ENCODE results near the gene FAM227B. TPM values are rescaled to one million over a fixed set of nuclear protein-coding genes. Genes with fewer than 3 reads are reported as not detected.
"Not testable (repeated sequence)": the region's sequence is repeated elsewhere in the genome, so short reads cannot be mapped to it uniquely, and the experiment has no call there.

Gene FAM227B
- total RNA-seq, 1 donor from 2014 or later = 2.6 TPM

DNA sequence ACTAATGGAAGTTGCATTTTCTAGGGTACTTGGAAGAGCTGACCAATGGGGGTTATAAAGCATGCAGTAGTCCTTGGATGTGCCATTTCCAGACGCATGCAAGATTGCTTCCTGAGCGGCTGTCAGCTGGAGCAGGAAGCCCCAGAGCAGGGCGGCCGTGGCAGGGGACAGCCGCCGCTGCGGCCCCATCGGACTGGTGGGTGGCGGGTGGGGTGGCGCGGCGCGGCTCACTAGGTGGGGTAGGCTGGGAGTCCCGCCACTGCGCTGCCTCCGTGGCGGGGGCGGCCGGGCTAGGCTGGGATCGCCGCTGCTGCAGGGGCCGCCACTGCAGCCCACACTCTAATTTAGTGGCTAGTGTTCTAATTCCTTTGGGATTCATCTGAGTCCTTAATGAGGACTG is 254.1 kb downstream of the FAM227B start:
- ATAC-seq = no peak

DNA sequence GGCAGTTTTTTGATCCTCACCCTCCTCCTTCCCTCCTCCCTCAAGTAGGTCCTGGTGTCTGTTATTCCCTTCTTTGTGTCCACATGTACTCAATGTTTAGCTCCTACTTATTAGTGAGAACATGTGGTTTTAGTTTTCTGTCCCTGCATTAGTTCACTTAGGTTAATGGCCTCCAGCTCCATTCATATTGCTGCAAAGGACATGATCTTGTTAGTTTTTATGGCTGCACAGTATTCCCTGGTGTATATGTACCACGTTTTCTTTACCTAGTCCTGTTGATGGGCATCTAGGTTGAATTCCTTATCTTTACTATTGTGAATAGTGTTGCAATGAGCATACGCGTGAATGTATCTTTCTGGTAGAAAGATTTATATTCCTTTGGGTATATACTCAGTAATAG is 259.2 kb downstream of the FAM227B start:
- ATAC-seq = no peak

DNA sequence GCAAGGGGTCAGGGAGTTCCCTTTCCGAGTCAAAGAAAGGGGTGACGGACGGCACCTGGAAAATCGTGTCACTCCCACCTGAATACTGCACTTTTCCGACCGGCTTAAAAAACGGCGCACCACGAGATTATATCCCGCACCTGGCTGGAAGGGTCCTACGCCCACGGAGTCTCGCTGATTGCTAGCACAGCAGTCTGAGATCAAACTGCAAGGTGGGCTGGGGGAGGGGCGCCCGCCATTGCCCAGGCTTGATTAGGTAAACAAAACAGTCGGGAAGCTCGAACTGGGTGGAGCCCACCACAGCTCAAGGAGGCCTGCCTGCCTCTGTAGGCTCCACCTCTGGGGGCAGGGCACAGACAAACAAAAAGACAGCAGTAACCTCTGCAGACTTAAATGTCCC is 266.2 kb downstream of the FAM227B start:
- ATAC-seq = not testable (repeated sequence)

DNA sequence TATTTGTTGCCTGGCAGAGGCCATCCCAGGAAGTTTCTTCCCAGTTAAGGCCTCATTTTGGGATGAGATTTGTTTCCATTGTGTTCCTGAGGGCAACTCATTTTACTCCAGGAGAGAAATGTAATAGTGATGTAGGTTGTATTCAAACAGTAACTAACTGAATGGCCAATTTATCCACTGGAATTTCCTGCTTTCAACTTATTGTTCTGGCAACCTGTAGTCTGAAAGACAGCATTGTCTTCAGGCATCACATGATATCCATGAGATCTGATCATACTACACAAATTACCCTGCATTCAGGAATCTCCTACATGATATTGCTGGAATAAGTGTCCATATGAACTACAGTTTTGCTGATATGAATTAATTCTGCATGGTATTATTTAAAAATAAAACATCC is 277.1 kb downstream of the FAM227B start:
- no peak for ATAC-seq

DNA sequence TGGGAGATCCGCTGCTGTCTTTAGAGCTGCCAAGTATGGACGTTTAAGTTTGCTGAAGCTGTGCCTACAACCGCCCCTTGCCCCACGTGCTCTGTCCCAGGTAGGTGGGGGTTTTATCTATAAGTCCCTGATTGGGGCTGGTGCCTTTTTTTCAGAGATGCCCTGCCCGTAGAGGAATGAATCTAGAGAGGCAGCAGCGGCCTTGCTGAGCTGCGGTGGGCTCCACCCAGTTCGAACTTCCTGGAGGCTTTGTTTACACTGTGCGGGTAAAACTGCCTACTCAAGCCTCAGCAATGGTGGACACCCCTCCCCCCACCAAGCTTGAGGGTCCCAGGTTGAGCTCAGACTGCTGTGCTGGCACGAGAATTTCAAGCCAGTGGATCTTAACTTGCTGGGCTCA is 281.0 kb downstream of the FAM227B start:
- no peak for ATAC-seq

DNA sequence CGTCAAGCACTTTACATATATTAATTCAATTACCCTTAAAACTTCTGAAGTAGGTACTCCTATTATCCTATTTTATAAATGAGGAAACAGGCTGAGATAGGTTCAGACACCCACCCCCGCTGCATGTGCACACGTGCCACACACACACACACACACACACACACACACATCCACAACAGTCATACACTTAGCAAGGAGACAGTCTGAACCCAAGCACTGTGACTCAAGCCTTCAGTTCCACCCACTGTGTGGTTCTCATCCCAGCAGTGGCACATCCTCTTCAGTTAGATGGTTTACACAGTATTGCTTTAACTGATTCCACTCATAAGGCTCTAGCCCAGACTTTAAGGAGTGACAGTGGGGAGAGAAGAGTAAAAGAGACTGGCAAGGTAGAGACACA is 288.7 kb downstream of the FAM227B start:
- ATAC-seq = no peak

DNA sequence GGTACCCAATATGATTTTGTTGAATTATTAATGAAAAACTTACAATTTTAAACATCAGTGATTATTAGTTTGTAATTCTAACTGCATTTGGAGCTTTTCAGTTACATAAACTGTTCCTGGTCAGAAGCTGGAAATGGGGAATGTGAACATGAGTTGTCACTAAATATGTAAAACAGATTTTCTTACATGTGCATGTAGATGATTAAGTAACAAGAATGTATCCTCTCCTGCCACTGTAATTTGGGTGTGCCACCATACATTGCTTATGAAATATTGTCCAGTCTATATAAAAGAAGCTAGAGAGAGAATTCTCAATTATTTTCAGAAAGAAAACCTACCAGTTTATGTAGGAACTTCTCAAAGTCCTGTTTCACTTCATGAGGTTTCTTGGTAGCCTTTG is 289.2 kb downstream of the FAM227B start:
- ATAC-seq = no peak

DNA sequence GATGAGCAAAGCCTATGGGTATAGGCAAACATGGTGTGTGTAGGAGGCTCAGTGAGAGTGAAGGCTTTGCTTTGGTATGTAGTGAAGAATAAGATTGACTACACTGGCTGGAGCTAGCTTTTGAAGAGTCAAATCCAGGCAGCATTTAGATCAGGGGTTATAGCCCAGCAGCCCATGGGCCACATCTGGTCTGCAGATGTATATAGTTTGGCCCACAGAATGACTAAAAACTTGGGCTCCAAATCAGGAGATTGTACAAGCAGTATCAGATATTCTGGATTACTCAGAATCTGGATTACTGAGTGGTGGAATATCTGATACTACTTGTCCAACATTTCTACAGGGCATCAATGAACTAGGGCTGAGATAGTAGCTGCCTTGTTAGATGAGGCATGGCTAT is 290.5 kb downstream of the FAM227B start:
- no peak for ATAC-seq

DNA sequence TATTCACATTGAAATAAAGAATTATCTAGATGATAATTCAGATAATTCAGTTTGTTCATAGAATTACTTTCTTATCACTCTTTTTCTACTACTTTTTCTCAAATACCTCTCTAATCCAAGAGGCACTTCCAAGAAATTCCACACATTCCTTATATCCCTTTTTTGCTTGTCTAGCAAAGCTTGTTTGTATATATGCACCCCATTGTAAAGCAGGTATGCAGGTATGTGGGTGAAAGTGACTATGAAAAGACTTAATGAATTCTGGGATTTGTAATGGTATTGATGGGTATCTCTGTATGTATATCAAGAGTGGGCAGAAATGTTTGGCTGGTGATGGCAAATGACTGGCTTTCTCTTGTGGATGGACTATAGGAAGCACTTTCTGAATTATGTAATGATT is 291.7 kb downstream of the FAM227B start:
- no peak for ATAC-seq

DNA sequence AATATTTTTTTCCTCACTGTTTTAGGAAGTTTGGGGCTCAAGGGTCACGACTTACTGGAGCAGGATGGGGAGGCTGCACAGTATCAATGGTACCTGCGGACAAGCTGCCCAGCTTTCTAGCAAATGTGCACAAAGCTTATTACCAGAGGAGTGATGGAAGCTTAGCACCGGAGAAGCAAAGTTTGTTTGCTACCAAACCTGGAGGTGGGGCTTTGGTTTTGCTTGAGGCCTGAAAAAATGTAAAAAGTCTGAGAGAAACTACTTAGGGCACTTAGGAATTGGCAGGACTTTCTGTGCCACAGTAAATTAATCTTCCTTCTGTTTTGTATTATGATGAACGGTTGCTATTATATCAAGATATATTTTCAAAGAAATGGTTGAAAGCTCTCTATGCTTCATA is 292.7 kb downstream of the FAM227B start:
- ATAC-seq = no peak

DNA sequence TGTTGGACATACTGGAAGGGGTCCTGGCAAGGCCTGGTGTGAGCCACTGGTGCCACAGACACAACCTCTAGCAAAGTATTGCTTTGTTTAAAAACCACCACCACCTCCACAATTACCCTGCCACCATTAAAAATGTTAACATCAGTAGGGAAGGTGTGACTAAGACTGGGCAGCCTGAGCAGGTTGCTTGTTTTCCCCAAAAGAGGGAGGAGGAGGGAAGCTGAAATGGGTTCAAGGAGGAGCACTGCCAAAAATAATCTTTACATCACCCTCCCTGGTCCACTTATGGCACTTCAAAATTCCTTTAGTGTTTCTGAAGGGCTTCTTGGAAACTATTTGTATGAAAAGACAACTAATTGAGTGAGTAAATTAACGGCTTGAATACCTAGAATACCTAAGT is 297.4 kb downstream of the FAM227B start:
- ATAC-seq = no peak

DNA sequence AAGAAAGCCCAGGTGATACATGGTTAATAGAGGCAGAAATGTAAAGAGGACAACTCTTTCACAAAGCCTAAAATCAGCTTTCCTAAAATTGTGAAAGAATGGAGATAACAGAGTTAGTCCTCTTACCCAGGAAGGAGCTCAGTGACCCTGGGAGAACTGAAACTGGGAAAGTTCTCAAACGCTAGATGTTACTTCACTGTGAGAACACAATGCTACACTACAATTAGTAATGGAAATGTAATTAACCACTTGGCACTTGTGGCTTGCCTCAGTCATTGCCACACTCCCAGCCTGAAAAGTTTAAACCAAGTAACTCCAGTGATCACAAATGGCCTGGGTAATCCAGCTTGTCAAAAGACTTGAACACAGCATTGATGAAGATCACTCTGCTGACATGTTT is 300.3 kb downstream of the FAM227B start:
- no peak for ATAC-seq

DNA sequence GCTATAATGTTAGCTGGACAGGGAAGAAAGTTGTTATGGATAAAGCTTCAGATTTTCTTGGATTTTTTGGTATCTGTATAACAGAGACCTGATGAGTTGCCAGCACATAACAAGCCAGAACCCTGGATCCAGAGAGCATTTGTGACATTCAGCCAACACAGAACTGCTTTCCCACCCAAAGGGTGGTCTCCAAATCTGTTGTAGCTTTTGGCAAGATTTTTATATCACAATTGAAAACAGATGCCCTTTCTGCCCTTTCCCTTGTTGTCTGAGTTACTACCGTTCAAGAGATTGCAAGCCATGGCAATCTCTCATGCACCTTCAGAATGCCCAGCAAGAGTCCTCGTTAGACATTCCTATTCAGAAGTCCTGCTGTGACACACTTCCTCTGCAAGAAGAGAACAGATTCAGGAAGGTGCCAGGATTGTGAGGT is 305.2 kb downstream of the FAM227B start:
- no peak for ATAC-seq

DNA sequence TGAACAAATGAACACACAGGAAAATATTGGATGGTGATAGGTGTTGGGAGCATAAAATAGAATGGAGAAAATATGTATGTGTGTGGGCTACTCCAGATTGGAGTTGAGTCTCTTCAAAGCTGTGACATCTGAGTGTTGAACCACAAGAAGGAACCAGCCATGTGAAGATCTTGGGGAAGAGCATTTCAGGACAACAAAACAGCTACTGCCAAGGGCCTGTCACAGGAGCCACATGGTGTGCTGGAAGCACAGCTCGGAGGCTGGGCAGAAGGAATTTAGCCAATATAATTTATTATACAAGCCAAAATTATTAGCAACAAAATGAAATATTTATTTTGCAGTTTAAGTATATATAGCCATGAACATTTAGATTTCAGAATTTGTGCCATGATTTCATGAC is 305.9 kb downstream of the FAM227B start:
- ATAC-seq = no peak

DNA sequence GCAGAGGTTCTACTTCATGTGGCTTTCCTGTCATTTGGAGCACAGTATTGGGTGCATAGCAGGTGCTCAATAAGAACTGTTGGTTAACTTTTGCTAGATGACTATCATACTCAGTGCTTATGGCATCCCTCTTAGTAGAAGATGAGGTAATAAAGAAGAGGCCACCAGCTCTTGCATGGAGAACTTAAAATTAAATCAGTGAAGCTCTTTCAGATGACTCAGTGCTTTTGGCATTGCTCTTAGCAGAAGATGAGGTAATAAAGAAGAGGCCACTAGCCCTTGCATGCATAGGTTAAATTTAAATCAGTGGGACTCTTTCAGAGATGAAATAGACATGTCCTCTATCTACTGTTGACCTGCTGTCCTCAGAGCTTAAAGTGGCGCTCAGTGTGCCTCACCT is 307.0 kb downstream of the FAM227B start:
- peak; percentile 25 for ATAC-seq

DNA sequence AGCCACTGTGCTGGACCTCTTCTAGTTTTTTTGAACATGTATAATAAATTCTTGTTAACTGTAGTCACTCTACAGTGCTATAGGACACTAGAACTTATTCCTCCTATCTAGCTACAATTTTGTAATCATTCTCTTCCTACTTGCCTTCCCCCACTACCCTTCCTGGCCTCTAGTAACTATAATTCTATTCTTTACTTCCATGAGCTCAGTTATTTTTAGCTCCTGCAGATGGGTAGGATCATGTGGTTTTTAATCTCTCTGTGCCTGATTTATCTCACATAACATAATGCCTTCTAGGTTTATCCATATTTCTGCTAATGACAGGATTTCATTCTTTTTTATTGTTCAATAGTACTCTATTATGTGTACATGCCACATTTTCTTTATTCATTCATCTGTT is 310.7 kb downstream of the FAM227B start:
- ATAC-seq = no peak

DNA sequence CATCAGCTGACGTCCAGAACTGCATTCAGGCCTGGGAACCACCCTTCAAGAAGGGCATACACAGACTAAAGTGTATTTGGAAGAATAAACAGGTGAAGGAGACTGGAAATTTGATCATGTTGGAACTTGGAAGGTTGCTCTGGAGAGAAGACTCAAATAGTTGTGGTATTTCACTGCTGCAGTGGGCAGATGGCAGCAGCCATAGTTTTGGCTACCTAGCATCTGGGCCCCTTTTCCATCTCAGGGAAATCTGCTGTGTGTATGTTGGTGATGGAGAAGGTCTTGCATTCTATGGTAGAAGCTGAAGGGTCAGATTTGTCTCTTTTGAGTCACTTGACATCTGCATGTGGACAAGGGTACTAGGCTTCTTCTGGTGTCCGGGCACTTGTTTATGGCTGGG is 311.9 kb downstream of the FAM227B start:
- ATAC-seq = no peak

DNA sequence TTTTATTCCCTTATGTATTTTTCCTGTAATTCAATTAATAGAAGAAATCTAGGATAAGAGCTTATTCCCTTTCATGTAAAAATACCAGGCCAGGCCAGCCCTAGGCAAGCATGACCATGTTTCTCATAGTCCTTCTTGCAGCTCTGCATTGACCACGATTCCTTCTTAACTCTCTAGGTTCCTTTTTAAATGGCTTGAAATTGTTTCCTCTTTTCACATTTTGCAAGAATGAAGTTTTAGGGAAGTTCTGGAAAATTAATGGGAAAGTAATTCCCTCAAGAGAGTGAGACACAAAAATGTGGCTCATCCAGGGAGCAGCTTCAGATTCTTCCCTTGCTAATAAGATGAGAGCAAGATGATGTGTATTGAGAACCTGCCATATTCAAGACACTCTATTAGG is 314.1 kb downstream of the FAM227B start:
- no peak for ATAC-seq

DNA sequence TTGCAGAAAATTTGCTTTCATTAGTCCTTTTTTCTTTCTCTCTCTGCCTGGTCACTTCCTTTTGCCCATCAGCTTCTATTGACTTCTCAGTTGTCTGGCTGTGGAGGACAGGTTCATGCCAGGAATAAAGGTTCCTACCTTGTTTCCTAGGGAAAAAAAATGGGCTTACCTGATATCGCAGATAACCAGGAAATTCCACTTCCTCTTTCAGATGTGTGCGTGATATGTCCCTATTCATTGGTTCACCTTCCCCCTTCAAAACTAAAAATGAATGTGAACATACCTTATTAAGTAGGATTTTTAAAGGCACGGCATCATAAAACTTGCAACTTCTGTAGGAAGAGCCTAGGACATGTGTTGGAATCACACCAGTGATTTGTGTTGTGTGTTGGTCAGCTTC is 317.6 kb downstream of the FAM227B start:
- ATAC-seq = no peak

DNA sequence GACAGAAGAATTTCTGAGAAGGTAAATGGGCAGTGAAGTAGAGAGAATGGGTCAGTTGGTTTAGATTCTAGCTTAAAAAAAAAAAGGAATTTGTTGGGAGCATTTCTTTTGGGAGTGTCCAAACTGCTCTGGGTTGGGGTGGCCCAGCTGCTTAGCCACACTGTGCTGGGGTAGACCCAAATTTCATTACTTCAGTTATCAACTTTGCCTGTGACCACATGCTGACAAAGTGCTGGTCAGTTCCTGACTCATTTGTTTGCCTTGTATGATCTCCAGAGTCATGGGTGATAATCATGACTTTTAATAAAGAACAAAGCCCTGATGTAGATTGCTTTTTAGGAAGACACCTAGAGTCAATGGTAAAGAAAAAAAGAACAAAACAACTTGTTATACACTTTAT is 319.1 kb downstream of the FAM227B start:
- ATAC-seq = no peak

DNA sequence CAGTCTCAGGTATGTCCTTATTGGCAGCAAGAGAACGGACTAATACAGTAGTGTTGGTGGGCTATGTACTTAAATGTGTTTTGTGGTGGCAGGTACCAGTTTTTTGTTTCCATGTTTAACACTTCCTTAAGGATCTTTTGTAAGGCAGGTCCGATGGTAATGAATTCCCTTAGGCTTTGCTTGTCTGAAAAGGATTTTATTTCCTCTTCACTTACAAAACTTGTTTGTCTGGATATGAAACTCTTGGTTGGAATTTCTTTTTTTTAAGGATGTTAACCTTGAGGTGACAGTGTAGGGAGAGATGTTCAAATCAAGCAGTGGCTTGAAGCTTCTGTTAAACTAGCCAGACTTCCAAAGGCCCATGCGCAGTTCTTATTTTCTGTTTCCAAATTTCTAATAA is 319.8 kb downstream of the FAM227B start:
- no peak for ATAC-seq

DNA sequence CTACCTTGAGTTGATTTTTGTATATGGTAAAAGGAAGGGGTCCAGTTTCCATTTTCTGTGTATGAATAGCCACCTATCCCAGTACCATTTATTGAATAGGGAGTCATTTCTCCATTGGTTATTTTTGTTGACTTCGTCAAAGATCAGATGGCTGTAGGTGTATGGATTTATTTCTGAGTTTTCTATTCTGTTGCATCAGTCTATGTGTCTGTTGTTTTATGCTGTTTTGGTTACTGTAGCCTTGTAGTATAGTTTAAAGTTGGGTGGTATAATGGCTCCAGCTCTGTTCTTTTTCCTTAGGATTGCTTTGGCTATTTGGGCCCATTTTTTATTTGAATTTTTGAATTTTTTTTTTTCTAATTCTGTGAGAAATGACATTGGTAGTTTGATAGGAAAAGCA is 323.0 kb downstream of the FAM227B start:
- no peak for ATAC-seq

DNA sequence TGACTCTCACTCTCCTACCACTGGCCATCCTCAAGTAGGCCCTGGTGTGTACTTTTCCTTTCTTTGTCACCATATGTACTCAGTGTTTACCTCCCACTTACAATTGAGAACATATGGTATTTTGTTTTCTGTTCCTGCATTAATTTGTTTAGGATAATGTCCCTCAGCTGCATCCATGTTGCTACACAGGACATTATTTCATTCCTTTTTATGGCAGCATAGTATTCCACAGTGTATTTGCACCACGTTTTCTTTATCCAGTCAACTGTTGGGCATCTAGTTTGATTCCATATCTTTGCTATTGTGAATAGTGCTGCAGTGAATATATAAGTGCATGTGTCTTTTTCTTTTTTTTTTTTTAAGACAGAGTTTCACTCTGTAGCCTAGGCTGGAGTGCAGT is 324.4 kb downstream of the FAM227B start:
- ATAC-seq = no peak

DNA sequence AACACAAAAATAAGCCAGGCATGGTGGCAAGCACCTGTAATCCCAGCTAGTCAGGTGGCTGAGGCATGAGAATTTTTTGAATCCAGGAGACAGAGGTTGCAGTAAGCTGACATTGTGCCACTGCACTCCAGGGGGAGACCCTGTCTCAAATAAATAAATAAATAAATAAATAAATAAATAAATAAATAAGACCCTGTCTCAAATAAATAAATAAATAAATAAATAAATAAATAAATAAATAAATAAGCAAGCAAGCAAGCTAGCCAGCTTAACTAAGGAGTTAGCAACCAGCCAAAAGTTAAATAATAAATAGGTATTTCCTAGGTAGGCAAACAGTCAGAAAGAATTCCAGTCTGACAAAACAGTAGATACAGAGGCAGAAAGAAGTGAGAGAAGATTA is 326.7 kb downstream of the FAM227B start:
- ATAC-seq = no peak

DNA sequence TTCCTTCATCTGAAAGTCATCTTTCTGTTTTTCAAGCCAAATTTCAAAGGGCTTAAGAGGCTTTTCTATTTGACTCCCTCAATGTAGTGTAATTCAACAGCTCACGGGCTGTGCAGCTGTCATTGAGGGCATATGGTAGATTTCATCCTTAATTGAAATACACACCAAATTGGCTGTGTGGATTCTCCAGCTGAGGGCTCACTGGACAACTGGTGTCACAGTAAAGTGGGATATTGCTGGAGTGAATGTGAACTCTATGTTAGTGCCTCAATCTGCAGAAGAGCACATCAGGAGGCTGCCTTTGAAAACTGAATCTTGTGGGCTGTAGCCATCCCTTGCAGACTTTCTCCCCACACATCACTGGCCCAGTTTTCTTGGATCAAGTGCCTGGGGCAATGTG is 330.4 kb downstream of the FAM227B start:
- no peak for ATAC-seq

DNA sequence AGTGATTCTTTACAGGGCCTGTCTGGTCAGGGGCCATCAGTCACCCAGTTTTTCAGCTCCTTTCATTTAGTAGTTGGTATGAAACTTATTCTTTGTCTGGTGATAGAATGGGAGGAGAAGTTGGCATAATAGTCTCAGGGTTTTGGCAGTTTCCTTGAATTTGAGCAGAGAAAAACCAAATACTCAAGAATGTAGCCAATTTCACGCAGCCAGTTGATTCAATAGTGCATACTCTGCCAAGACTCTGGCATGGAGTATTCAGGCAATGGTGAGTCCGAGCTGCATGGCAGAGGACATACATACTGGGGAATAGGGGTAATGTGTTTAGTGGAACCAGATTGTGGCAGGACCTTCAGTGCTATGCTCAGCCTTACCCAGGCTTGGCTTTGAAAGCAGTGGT is 332.2 kb downstream of the FAM227B start:
- ATAC-seq = no peak

All from esophagus mucosa (tissue), 1 donor.